Central memory CD8-positive, alpha-beta T cell (primary cell): ENCODE data around the gene JDP2.

Experiments
- ATAC-seq: fragments of 150-1000 bp; cut with Tn5 transposase; replicated peaks from 2 replicates; pipeline ENCODE4 v1.10.0; 2022; ENCODE audit warnings: mild to moderate bottlenecking, moderate FRiP score, moderate number of reproducible peaks; ENCODE audit not compliant: poor library complexity, severe bottlenecking; ENCODE audit errors: extremely low read depth
- DNase-seq, 2 donors: peaks; one replicate each; pipeline ENCODE4 v3.0.0; 2021; ENCODE audit warnings: low spot score in 2 of 2
- H3K27ac Mint-ChIP-seq: one replicate; pipeline ENCODE4 v1.8.0; 2022; ENCODE audit warnings: low read depth, mild to moderate bottlenecking, moderate library complexity, mixed read lengths
- H3K27me3 Mint-ChIP-seq: one replicate; pipeline ENCODE4 v1.8.0; 2022; ENCODE audit warnings: mixed read lengths
- H3K36me3 Mint-ChIP-seq: one replicate; pipeline ENCODE4 v1.8.0; 2022; ENCODE audit warnings: mild to moderate bottlenecking, moderate library complexity, mixed read lengths; ENCODE audit not compliant: insufficient read depth
- H3K4me1 Mint-ChIP-seq: one replicate; pipeline ENCODE4 v1.8.0; 2022; ENCODE audit warnings: mixed read lengths
- H3K4me3 Mint-ChIP-seq: one replicate; pipeline ENCODE4 v1.8.0; 2022; ENCODE audit warnings: mild to moderate bottlenecking, moderate library complexity, mixed read lengths
- H3K9me3 Mint-ChIP-seq: one replicate; pipeline ENCODE4 v1.8.0; 2022; ENCODE audit warnings: mixed read lengths

JDP2 gene

GRCh38 chr14:75491376-75491978 lies 63.7 kb downstream of the JDP2 start:
- no peak for ATAC-seq
- Mint-ChIP-seq H3K36me3 (no peaks in the 10 kb centered on the region), H3K27me3 (no peaks in the 10 kb centered on the region), H3K27ac (no peak overlapping the region), H3K9me3 (no peaks in the 10 kb centered on the region), H3K4me1 (peaks cover 19% of the 10 kb centered on the region), H3K4me3 (no peak overlapping the region)
- no peak for DNase-seq

GRCh38 chr14:75492832-75493591 lies 65.2 kb downstream of the JDP2 start:
- Mint-ChIP-seq H3K36me3 (no peaks in the 10 kb centered on the region), H3K9me3 (no peaks in the 10 kb centered on the region), H3K27me3 (no peaks in the 10 kb centered on the region), H3K4me1 (peaks cover 24% of the 10 kb centered on the region), H3K27ac (no peak overlapping the region), H3K4me3 (no peak overlapping the region)
- no peak for ATAC-seq
- DNase-seq: no peak

- Mint-ChIP-seq H3K4me1 (peaks cover 22% of the 10 kb centered on the region), H3K27ac (no peak overlapping the region)
These were observed 65.8 kb downstream of the JDP2 start for GRCh38 chr14:75493592-75494087.

GRCh38 chr14:75494896-75495295 lies 67.1 kb downstream of the JDP2 start:
- Mint-ChIP-seq H3K27me3 (no peaks in the 10 kb centered on the region), H3K4me3 (no peak overlapping the region), H3K9me3 (no peaks in the 10 kb centered on the region), H3K27ac (no peak overlapping the region), H3K4me1 (peaks cover 25% of the 10 kb centered on the region), H3K36me3 (no peaks in the 10 kb centered on the region)
- DNase-seq (no peak), ATAC-seq (no peak)

More at GRCh38 chr14:75493592-75494087, 65.8 kb downstream of the JDP2 start:
- no peaks in the 10 kb centered on the region for H3K9me3 Mint-ChIP-seq
- no peak overlapping the region for H3K4me3 Mint-ChIP-seq
- no peaks in the 10 kb centered on the region for H3K36me3 Mint-ChIP-seq
- DNase-seq (no peak), ATAC-seq (no peak)
- H3K27me3 Mint-ChIP-seq: no peaks in the 10 kb centered on the region

GRCh38 chr14:75495399-75495798 lies 67.6 kb downstream of the JDP2 start:
- DNase-seq: no peak
- no peak for ATAC-seq
- H3K4me3 Mint-ChIP-seq: no peak overlapping the region
- H3K27me3 Mint-ChIP-seq: no peaks in the 10 kb centered on the region
- peak overlapping the region; percentile 57 for H3K27ac Mint-ChIP-seq
- H3K9me3 Mint-ChIP-seq: no peaks in the 10 kb centered on the region
- no peaks in the 10 kb centered on the region for H3K36me3 Mint-ChIP-seq
- H3K4me1 Mint-ChIP-seq: peaks cover 25% of the 10 kb centered on the region

GRCh38 chr14:75495882-75496281 lies 68.1 kb downstream of the JDP2 start:
- DNase-seq (no peak), ATAC-seq (no peak)
- Mint-ChIP-seq H3K4me1 (peaks cover 25% of the 10 kb centered on the region), H3K27ac (peak overlapping the region; percentile 57), H3K27me3 (no peaks in the 10 kb centered on the region), H3K36me3 (no peaks in the 10 kb centered on the region), H3K9me3 (no peaks in the 10 kb centered on the region), H3K4me3 (no peak overlapping the region)

- H3K9me3 Mint-ChIP-seq: no peaks in the 10 kb centered on the region
- H3K27me3 Mint-ChIP-seq: no peaks in the 10 kb centered on the region
- peaks cover 25% of the 10 kb centered on the region for H3K4me1 Mint-ChIP-seq
- peak overlapping the region; percentile 85 for H3K27ac Mint-ChIP-seq
- no peaks in the 10 kb centered on the region for H3K36me3 Mint-ChIP-seq
- H3K4me3 Mint-ChIP-seq: peak overlapping the region; percentile 45
- DNase-seq (no peak), ATAC-seq (no peak)
These were observed 68.9 kb downstream of the JDP2 start for GRCh38 chr14:75496755-75497154.

- peak overlapping the region; percentile 85 for H3K27ac Mint-ChIP-seq
- peak overlapping the region; percentile 45 for H3K4me3 Mint-ChIP-seq
- ATAC-seq (peak; percentile 49), DNase-seq (no peak)
- no peaks in the 10 kb centered on the region for H3K9me3 Mint-ChIP-seq
- H3K4me1 Mint-ChIP-seq: peaks cover 25% of the 10 kb centered on the region
- H3K27me3 Mint-ChIP-seq: no peaks in the 10 kb centered on the region
- no peaks in the 10 kb centered on the region for H3K36me3 Mint-ChIP-seq
These were observed 69.4 kb downstream of the JDP2 start for GRCh38 chr14:75497191-75497590.

- H3K36me3 Mint-ChIP-seq: no peaks in the 10 kb centered on the region
- DNase-seq (no peak), ATAC-seq (no peak)
- H3K4me3 Mint-ChIP-seq: peak overlapping the region; percentile 45
- H3K27me3 Mint-ChIP-seq: no peaks in the 10 kb centered on the region
- no peaks in the 10 kb centered on the region for H3K9me3 Mint-ChIP-seq
- peaks cover 25% of the 10 kb centered on the region for H3K4me1 Mint-ChIP-seq
- peak overlapping the region; percentile 85 for H3K27ac Mint-ChIP-seq
These were observed 69.9 kb downstream of the JDP2 start for GRCh38 chr14:75497701-75498100.

- no peak overlapping the region for H3K4me3 Mint-ChIP-seq
- peak overlapping the region; percentile 51 for H3K27ac Mint-ChIP-seq
- H3K9me3 Mint-ChIP-seq: no peaks in the 10 kb centered on the region
- no peaks in the 10 kb centered on the region for H3K36me3 Mint-ChIP-seq
- no peaks in the 10 kb centered on the region for H3K27me3 Mint-ChIP-seq
- peaks cover 25% of the 10 kb centered on the region for H3K4me1 Mint-ChIP-seq
- ATAC-seq (peak; percentile 56), DNase-seq (no peak)
These were observed 71.5 kb downstream of the JDP2 start for GRCh38 chr14:75499084-75499875.

- Mint-ChIP-seq H3K4me3 (no peak overlapping the region), H3K9me3 (no peaks in the 10 kb centered on the region), H3K36me3 (no peaks in the 10 kb centered on the region), H3K4me1 (peaks cover 19% of the 10 kb centered on the region), H3K27ac (no peak overlapping the region), H3K27me3 (no peaks in the 10 kb centered on the region)
- ATAC-seq: no peak
- no peak for DNase-seq
These were observed 73.3 kb downstream of the JDP2 start for GRCh38 chr14:75501080-75501479.

- peaks cover 1% of the 10 kb centered on the region for H3K4me1 Mint-ChIP-seq
- no peaks in the 10 kb centered on the region for H3K9me3 Mint-ChIP-seq
- no peaks in the 10 kb centered on the region for H3K27me3 Mint-ChIP-seq
- H3K27ac Mint-ChIP-seq: no peak overlapping the region
- ATAC-seq (no peak), DNase-seq (no peak)
- no peaks in the 10 kb centered on the region for H3K36me3 Mint-ChIP-seq
- no peak overlapping the region for H3K4me3 Mint-ChIP-seq
These were observed 76.6 kb downstream of the JDP2 start for GRCh38 chr14:75504411-75504810.
